NCI-H2081 (cell line): ENCODE results near the gene BIRC5.
"Not testable (repeated sequence)": the region's sequence is repeated elsewhere in the genome, so short reads cannot be mapped to it uniquely, and the experiment has no call there.

Experiments used
- DNase-seq, 2 experiments: peaks; one replicate each; lab custom pipeline; 2025; lab: John Stamatoyannopoulos, UW

Gene BIRC5

DNA sequence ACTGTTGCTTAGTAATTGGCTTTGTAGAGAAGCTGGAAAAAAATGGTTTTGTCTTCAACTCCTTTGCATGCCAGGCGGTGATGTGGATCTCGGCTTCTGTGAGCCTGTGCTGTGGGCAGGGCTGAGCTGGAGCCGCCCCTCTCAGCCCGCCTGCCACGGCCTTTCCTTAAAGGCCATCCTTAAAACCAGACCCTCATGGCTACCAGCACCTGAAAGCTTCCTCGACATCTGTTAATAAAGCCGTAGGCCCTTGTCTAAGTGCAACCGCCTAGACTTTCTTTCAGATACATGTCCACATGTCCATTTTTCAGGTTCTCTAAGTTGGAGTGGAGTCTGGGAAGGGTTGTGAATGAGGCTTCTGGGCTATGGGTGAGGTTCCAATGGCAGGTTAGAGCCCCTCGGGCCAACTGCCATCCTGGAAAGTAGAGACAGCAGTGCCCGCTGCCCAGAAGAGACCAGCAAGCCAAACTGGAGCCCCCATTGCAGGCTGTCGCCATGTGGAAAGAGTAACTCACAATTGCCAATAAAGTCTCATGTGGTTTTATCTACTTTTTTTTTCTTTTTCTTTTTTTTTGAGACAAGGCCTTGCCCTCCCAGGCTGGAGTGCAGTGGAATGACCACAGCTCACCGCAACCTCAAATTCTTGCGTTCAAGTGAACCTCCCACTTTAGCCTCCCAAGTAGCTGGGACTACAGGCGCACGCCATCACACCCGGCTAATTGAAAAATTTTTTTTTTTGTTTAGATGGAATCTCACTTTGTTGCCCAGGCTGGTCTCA lies 11.2 kb downstream of the BIRC5 start:
- no peak for DNase-seq

DNA sequence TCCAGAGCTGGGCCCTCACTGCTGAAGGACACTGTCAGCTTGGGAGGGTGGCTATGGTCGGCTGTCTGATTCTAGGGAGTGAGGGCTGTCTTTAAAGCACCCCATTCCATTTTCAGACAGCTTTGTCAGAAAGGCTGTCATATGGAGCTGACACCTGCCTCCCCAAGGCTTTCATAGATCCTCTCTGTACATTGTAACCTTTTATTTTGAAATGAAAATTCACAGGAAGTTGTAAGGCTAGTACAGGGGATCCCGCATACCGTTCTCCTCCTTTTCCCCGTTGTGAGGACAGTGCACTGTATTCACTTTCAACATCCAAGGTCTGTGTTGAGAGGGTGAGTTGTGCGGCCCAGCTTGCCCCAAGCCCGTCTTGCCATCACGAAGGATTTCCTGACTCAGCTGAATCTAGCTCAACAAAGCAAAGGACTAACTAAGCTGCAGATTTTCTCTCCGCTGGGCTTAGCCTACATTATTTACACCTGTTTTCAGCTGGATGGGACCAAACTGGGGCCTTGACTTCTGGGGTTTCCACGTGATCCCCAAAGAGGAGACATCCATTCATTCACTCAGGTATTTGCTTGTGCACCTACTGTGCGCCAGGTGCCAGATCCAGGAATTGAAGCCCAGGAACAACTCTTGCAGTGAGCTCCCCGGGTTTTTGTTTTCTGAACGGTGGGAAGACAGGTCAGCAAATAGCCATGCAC lies 12.2 kb downstream of the BIRC5 start:
- DNase-seq, result no peak

DNA sequence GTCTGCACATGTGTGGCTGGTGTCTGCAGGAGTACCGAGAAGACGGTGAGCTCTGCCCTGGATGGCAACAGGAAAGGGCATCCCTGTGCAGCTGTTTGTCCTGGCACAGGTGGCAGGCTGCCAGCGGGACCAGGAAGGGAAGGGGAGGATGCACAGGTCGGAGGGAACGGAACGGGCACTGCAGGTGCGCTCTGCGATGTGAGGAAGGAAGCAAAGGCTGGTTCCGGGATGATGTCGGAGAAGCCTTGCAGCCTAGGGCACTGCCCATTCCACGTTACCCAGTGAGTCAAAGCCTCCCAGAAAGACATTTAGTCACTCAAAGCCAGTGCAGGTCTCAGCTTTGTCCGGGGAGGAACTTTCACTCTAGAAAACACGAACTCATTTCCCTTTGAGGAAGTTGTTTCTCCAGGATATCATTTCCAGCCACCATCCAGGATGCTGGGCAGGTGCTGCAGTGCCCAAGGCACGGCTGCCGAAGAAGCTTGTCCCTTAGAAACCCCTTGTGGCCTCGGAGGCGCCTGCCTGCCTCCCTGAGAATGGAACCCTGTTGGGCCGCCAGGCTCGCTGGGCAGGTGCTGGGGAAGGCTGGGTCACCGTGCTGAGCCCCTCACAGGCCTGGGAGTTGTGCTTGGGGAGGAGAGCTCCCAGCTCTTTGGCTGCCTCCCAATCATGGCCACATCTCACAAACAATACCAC lies 12.9 kb downstream of the BIRC5 start:
- peak; percentile 12 to 60 for DNase-seq

DNA sequence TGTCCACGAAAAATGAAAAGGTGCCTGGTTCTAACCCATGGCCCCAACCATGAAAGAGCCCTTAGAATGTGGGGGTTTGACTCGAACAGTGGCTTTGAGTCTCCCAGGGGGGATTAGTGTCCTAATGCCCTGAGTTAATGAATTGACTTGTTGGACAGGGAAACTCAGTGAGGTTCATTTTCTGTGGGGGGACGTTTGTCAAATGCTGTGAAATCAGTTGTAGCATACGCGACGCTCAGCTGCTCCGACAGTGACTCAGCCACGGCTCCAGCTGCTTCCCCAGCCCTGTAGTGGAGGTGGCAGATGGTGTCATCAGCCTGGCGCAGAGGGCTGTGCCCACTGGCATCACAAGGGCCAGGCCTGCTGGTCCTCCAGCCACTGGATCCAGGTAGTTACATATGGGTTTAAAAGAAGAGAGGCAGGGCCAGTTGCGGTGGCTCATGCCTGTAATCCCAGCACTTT lies 13.4 kb downstream of the BIRC5 start:
- no peak for DNase-seq

DNA sequence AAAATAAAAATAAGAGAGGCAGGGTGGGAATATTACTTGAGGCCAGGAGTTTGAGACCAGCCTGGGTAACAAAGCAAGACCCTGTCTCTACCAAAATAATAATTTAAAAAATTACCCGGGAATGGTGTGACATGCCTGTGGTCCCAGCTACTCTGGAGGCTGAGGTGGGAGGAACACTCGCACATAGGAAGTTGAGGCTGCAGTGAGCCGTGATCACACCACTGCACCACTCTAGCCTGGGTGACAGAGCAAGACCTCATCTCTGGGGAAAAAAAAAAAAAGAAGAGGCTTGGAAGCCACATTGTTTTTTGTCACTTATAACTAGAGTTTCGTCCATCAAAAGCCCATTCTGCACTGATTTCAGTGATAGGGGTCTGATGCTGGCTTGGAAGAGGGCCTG lies 14.1 kb downstream of the BIRC5 start:
- DNase-seq, result no peak

DNA sequence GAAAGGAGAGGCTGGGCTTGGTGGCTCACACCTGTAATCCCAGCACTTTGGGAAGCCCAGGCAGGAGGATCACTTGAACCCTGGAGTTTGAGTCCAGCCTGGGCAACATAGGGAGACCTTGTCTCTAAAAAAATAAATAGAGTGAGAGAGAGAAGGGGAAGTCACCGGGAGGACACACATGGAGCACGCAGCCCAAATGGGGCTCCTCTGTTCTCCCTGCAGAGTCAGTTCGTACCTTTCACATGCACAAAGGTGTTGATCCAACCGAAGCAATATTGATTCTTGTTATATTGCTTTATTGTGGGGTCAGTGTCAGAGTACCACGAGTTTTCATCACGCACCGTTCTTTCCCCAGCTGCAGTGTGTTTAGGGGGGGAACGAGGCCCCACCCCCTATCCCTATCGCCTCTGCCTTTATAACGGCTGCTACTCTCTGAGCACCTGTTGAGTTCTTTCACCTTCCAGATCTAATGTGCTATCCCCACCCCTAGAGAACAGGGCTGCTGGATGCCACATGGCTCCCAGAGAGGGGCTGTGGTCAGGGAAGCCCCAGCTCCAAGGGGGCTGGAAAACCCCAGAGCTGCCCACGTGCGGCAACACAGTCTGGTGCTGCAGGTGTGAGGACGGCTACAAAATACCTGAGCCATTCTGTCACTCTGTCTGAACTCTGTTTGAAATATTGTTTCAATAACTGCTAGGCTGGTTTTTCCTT lies 16.4 kb downstream of the BIRC5 start:
- no peak for DNase-seq

DNA sequence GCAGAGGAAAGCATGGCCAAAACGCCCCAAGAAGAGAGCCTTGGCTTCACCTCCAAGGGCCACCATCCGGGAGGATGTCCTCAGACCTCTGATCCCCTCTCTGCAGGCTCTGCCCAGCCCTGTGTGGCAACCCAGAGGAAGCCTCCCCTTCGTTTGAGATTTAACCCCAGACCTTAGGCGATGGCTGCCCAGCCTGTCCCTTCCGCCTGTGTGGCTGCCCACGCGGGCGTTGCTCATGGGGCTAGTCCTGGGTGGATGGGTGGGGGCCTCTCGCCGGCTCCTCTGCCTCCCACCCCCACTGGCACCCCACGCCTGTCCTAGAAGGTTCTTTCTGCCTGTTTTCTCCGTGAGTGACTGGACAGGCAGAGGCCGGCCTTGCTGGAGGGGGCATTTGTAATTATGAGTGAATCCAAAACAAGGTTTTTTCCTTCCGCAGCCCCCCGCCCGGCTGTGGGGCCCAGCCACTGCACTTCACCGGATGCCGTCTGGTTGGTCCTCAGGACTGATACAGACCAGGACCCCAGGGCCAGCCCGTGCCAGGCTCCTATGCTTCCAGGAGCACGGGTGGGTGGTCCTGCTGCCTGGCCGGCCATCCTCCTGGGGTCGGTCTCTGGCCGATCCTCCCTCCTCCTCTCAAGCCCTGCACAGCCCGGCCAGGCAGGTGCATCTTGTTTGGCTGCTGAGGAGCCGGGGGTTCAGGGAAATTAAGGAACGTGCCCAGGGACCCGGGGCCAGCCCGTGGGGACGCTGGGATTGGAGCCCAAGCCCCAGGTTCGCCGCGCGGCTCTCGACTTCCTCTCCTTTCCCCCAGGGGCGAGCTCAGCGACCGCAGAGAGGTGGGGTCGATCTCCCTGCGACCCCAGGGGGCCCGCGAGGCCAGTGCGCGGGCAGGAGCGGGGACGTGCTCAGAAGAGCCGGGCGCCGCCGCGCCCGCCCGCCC lies 17.2 kb downstream of the BIRC5 start, which contains the start of gene TMEM235:
Gene TMEM235 (plus strand): TSS at position 636 of the 940 bp plus-strand sequence. CDS start 393 bp downstream, outside the sequence.
- DNase-seq, result no peak

DNA sequence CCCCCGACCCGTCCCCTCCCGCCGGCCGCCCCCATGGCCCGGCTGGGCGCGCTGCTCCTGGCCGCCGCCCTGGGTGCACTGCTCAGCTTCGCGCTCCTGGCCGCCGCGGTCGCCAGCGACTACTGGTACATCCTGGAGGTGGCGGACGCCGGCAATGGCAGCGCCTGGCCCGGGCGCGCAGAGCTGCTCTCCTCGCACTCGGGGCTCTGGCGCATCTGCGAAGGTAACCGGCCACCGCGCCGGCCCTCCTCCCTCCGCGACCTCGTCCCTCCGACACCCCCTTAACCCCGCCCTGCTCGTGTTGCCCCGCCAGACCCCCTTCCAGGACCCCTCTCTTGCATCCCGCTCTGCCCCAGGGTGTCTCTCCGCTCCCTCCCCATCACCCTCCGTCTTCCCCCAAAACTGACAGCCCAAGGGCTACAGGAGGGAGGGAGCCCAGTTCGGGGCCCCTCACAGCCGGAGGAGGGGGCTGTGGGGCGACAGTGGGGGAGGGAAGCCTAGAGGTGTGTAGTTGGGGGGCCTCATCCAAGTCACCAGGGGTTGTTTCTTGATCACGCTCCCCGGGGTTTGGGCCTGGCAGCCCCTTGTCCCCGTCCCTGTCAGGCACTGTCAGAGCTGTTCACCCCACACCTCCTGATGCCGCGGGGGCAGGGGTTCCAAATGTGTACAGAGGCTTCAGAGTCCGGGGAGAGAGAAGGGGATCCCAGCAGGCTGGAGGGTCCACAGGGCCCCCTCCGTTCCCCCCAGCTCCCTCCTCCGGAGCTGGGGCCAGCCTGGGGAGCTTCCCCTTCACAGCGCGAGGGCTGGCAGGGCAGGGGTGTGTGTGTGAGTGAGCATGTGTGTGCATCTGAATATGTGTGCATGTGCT lies 18.2 kb downstream of the BIRC5 start:
- no peak for DNase-seq

DNA sequence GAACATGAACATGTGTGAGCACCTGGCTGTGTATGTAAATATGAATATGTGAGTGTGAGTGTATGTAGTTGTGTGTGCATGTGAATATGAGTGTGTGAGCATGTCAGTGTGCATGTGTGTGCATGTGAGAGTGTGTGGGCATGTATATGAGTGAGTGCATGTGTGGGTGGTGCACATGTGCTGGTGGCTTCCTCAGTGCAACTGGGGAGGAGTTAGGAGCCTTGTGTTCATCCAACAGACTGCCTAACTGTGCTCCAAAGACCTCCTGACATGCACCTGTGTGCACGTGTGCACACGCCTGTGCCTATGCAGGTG lies 18.8 kb downstream of the BIRC5 start:
- no peak for DNase-seq

DNA sequence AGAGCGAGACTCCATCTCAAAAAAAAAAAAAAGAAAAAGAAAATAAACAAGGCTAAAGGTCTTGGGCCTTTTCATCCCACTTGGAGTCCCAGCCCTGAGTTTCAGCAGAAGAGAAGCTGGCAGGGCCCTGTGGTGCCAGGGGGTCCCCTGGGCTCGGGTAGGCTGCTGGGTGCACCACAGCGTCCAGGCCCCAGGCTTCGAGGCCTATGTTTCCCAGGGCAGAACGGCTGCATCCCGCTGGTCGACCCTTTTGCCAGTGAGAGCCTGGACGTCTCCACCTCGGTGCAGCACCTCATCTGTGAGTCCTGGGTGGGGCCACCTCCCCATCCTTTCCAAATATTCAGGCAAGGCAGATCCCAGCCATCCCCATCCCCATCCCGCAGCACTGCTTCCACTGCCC lies 19.6 kb downstream of the BIRC5 start:
- DNase-seq, result no peak

DNA sequence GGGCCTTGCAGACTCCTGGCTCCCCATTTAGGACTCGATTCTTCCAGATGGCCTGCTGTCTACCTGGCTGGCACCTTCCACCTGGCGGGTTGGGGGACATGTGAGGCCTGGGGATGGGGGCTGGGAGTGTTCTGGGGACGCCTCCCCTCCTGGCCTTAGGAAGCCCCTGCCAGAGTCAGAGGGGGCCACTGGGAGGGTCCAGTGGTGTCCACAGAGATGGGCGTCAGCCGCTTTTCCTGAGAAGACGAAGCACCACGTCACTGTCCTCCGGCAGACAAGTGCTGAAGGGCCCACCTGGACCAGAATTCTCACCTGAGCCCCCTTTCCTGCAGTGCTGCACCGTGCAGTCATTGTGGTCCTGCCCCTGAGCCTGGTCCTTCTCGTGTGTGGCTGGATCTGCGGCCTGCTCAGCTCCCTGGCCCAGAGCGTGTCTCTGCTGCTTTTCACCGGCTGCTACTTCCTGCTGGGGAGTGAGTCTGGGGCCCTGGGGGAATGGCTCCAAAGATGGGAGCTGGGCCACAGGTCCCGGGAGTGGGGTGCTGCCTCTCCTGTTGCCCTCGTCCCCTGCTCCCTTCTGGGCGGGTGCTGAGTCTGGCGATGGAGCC lies 20.3 kb downstream of the BIRC5 start:
- no peak for DNase-seq

DNA sequence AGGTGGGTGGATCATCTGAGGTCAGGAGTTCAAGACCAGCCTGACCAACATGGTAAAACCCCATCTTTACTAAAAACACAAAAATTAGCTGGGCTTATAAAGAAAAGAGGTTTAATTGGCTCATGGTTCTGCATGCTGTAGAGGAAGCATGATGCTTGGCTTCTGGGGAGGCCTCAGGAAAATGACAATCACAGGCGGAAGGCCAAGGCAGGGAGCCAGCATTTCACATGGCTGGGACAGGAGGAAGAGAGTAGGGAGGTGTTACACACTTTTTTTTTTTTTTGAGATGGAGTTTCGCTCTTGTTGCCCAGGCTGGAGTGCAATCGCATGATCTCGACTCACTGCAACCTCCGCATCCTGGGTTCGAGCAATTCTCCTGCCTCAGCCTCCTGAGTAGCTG lies 21.0 kb downstream of the BIRC5 start:
- not testable (repeated sequence) for DNase-seq

DNA sequence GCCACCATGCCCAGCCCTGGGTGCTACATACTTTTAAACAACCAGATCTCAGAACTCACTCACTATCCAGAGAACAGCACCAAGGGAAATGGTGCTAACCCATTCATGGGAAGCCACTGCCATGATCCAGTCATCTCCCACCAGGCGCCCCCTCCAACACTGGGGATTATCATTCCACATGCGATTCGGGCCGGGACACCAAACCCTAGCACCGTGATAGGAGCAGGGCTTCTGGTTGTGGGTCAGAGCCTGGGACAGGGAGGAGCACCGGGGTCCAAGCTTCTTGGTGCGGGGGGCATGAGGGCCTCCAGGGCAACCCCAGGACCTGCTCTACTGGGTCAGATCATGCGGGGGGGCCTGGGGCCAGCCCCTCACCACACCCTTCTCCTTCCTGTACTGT lies 21.8 kb downstream of the BIRC5 start:
- no peak for DNase-seq

DNA sequence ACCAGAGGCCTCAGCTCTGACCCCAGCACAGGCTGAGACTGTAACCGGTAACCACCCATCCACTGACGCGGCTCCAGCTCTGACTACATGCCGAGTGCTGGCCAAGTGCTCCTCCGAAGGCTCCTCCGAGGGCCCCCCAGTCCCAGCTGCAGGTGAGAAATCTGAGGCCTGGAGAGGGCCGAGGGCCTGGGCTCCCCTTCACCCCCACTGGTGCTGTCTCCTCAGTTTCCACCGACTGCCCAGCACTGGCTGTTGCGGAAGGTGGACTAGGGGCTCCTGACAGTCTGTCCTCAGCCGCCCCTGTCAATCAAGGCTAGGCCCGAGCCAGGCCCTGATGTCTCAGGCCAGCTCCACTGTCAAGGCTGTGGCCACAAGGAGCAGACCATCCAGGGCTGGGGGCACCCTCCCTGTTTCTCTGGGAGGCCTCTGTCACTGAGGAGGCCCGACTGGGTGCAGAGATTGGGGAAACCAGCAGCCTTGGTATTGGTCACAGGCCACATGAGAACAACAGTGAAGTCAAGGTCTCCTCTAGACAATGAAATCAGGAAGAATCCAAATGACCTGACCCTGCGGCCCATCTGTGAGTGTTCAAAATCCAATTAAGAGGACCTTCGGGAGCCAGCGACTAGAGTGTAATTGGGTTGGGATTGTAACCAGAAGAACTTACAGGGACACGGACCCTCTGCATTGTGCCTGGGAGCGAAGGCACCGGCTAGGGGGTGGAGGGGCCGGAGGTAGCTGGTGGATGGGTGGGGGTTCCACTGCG lies 22.5 kb downstream of the BIRC5 start:
- no peak for DNase-seq

DNA sequence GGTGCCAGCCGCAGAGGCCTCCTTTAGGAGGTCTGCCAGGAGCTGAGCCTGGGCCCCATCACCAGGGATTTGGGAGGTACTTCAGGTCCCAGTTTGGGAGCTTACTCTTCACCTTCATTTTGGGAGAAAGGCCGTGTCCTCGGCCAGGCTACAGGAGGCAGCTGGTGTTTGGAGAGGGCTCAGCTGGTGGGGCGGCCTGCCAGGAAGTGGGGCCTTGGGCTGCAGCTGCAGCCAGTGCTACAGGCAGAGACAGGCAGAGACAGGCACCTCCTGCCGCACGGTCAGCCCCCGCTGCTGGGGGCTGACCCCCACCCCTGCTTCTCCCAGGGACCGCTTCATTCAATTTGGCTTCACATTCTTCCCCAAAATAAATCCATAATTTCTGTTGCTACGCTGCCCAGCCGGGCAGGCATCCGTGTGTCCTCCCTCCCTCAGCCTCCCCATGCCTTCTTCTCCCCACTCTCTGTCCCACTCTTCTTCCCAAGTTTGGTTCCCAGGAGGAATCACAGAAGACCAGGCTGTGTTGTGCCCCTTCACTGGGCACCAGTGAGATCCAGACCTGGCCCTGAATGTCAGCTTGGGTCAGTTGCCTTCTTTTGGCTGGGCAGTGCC lies 23.5 kb downstream of the BIRC5 start:
- DNase-seq, result peak in 1 of 2 experiments; percentile 32

DNA sequence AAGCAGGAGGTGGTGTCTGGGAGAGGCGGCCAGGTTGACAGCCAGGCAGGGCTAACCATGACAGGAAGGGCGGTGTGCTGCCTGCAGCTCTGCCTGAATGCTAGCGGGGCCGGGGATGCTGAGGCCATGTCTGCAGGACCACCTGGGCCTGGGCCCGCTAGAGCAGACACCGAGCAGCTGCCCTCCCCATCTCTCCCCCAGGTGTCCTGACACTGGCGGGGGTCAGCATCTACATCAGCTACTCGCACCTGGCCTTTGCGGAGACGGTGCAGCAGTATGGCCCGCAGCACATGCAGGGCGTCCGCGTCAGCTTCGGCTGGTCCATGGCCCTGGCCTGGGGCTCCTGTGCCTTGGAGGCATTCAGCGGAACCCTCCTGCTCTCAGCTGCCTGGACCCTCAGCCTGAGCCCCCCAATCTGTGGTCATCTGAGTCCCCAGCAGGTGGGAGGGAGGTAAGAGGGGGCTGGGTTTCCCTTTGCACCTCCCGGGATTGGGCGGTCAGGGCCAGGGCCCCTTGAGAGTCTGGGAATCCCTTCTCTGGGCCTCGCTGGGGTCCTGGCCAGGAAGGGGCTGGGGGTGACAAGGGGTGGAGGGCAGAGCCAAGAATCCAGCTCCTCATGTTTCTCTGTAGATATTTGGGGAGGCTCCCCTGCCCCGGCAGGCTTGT lies 24.9 kb downstream of the BIRC5 start:
- DNase-seq, result no peak

DNA sequence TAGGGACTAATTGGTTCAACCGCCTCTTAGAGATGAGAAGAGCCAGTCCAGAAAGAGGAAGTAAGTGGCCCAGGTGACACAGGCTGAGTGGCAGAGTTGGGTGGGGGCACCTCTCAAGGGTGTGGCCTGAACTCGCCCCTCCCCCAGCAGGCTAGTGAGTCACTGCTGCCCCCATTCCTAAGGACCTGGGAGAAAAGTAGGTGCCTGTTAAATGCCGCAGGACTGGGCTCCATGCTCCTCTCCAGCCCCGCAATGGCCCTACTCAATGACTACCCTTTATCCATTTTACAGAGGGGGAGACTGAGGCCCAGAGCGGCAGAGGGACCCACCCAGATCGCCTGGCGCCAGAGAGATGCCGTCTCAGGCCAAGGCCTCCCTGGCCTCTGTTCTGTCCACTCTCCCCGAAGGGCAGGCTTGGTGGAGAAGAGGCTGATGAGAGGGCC lies 25.5 kb downstream of the BIRC5 start:
- no peak for DNase-seq
